Gastroesophageal sphincter (tissue), 3 donors: ENCODE measurements around the gene MYBPC1.

Source experiments
- EP300 ChIP-seq: sonication (generic); formaldehyde crosslinking; IDR thresholded peaks from one replicate; pipeline ENCODE4 v1.6.1; 2017; ENCODE audit warnings: antibody characterized with exemption, mild to moderate bottlenecking
- POLR2A ChIP-seq, 2 donors: fragments of 450-650 bp; IDR thresholded peaks; one replicate each; pipeline ENCODE4 v1.6.1; 2017; ENCODE audit warnings: antibody characterized with exemption in 2 of 2, mild to moderate bottlenecking in 2 of 2, moderate library complexity in 1 of 2
- TF ChIP-seq, protein P1 (sequence below), 4 experiments: fragments of 200-600 bp in 2 of 4; fragments of 450-650 bp in 2 of 4; sonication (generic) in 1 of 4; IDR thresholded peaks; one replicate each; pipeline ENCODE4 v1.5.1; 2017 to 2019; ENCODE audit warnings: antibody characterized with exemption in 4 of 4, mild to moderate bottlenecking in 2 of 4, moderate library complexity in 2 of 4

GRCh38 chr12:101706403-101706802 lies 111.6 kb downstream of the MYBPC1 start:
- TF ChIP-seq, protein P1, sequence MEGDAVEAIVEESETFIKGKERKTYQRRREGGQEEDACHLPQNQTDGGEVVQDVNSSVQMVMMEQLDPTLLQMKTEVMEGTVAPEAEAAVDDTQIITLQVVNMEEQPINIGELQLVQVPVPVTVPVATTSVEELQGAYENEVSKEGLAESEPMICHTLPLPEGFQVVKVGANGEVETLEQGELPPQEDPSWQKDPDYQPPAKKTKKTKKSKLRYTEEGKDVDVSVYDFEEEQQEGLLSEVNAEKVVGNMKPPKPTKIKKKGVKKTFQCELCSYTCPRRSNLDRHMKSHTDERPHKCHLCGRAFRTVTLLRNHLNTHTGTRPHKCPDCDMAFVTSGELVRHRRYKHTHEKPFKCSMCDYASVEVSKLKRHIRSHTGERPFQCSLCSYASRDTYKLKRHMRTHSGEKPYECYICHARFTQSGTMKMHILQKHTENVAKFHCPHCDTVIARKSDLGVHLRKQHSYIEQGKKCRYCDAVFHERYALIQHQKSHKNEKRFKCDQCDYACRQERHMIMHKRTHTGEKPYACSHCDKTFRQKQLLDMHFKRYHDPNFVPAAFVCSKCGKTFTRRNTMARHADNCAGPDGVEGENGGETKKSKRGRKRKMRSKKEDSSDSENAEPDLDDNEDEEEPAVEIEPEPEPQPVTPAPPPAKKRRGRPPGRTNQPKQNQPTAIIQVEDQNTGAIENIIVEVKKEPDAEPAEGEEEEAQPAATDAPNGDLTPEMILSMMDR (IDR thresholded peaks at IDR 0.05) = no peak
- TF ChIP-seq POLR2A (IDR thresholded peaks at IDR 0.05) (no peak), EP300 (no peak)
